Coronary artery (tissue), 2 donors: ENCODE data around the gene HS6ST3.

ENCODE experiments used
- DNase-seq: peaks from one replicate; pipeline ENCODE4 v3.0.0-alpha.2; 2017; ENCODE audit warnings: low spot score
- H3K27ac ChIP-seq, 2 donors: fragments of 200-600 bp; sonication (generic); one replicate each; pipeline ENCODE4 v1.5.1; 2016 to 2019
- H3K4me3 ChIP-seq: fragments of 200-600 bp; sonication (generic); 2 replicates; pipeline ENCODE4 v1.5.1; 2016; ENCODE audit warnings: mild to moderate bottlenecking, moderate library complexity
- CTCF ChIP-seq: fragments of 200-600 bp; sonication (generic); IDR thresholded peaks from one replicate; pipeline ENCODE4 v1.5.1; 2019; ENCODE audit warnings: antibody characterized with exemption

The HS6ST3 gene

GRCh38 chr13:96373597-96373996, 283.7 kb downstream of the HS6ST3 start:
- DNase-seq = no peak
- Histone ChIP-seq H3K27ac (no peak overlapping the region), H3K4me3 (no peak overlapping the region)
- no peak for TF ChIP-seq CTCF

- no peak for TF ChIP-seq CTCF
- no peak for DNase-seq
- Histone ChIP-seq H3K4me3 (no peak overlapping the region), H3K27ac (no peak overlapping the region)
These were observed 287.9 kb downstream of the HS6ST3 start for GRCh38 chr13:96377835-96378234.

- Histone ChIP-seq H3K27ac (no peak overlapping the region), H3K4me3 (no peak overlapping the region)
- TF ChIP-seq CTCF = no peak
- DNase-seq = no peak
These were observed 290.1 kb downstream of the HS6ST3 start for GRCh38 chr13:96379967-96380366.

DNA sequence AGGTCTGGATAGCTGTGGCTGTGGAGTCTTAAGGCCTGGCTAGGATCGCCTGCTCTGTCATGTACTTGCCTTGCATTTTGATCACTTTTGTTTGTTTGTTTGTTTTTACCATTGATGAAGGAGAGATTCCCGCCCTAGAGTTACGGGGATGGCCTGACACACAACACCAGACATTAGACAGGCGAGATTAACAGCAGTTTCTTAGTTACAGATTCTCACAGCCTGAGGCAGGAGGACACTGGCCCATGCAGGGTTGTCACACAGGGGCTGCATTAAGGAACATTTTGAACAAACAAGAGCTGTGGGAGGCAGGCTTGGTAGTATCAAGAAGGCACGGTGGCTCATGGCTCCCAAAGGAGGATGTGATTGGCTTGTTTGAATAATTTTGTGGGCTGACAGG, 291.8 kb downstream of the HS6ST3 start:
- TF ChIP-seq CTCF = no peak
- Histone ChIP-seq H3K27ac (no peak overlapping the region), H3K4me3 (no peak overlapping the region)
- DNase-seq = no peak

DNA sequence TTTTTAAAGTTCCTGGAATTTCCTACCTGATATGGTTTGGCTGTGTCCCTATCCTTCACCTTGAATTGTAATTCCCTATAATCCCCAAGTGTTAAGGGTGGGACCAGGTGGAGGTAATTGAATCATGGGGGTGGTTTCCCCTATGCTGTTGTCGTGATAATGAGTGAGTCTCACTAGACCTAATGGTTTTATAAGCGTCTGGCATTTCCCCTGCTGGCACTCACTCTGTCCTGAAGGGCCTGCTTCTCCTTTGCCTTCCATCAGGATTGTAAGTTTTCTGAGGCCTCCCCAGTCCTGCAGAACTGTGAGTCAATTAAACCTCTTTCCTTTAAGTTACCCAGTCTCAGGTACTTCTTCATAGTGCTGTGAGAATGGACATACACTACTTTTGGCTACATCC, 298.7 kb downstream of the HS6ST3 start:
- no peak for DNase-seq
- no peak for TF ChIP-seq CTCF
- H3K4me3 ChIP-seq = no peak overlapping the region
- H3K27ac ChIP-seq = no peak overlapping the region

DNA sequence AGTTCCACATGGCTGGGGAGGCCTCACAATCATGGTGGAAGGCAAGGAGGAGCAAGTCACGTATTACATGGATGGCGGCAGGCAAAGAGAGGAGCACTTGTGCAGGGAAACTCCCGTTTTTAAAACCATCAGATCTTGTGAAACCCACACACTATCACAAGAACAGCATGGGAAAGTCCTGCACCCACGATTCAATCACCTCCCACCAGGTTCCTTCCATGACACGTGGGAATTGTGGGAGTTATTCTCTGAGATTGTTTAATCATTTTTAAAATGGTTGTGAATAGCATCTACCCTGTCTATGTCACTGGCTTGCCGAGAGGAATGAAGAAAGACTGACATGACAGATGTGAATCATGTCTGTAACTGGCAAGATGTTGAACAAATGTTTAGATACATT, 301.7 kb downstream of the HS6ST3 start:
- TF ChIP-seq CTCF = no peak
- Histone ChIP-seq H3K27ac (no peak overlapping the region), H3K4me3 (no peak overlapping the region)
- no peak for DNase-seq

- no peak for TF ChIP-seq CTCF
- H3K4me3 ChIP-seq = no peak overlapping the region
- DNase-seq = no peak
- no peak overlapping the region for H3K27ac ChIP-seq
These were observed 307.9 kb downstream of the HS6ST3 start for GRCh38 chr13:96397807-96398206.
